Fibroblast of lung (primary cell): Measurements from ENCODE around the gene PKNOX2.

Source experiments
- CTCF ChIP-seq, 2 donors: IDR thresholded peaks in 1 of 2; conservative IDR thresholded peaks in 1 of 2; 1 replicate in 1 of 2; 2 replicates in 1 of 2; pipeline ENCODE4 v1.5.1; 2011 to 2012; ENCODE audit warnings: low read length in 2 of 2, control low read depth in 1 of 2, inconsistent platforms in 1 of 2, low read depth in 1 of 2, mild to moderate bottlenecking in 1 of 2
- EZH2 ChIP-seq: IDR thresholded peaks from 2 replicates; pipeline ENCODE4 v1.5.1; 2012; ENCODE audit warnings: low read length, control low read depth, mild to moderate bottlenecking; ENCODE audit errors: missing control alignments

- TF ChIP-seq CTCF (conservative IDR thresholded peaks at IDR 0.05 in 1 of 2, IDR thresholded peaks at IDR 0.05 in 1 of 2; ENCODE audit: low read depth in 1 of 2, low read length in 2 of 2) (no peak), EZH2 (no peak)
Measured at GRCh38 chr11:125170001-125170509, 5.5 kb downstream of the PKNOX2 start.
